Measurements from ENCODE around the gene IP6K1.
"Not testable (repeated sequence)": the region's sequence is repeated elsewhere in the genome, so short reads cannot be mapped to it uniquely, and the experiment has no call there.

IP6K1 gene

GRCh38 chr3:49763981-49764380 is 22.4 kb downstream of the IP6K1 start:
- DNase-seq (ENCODE audit: low read depth): no peak

DNA sequence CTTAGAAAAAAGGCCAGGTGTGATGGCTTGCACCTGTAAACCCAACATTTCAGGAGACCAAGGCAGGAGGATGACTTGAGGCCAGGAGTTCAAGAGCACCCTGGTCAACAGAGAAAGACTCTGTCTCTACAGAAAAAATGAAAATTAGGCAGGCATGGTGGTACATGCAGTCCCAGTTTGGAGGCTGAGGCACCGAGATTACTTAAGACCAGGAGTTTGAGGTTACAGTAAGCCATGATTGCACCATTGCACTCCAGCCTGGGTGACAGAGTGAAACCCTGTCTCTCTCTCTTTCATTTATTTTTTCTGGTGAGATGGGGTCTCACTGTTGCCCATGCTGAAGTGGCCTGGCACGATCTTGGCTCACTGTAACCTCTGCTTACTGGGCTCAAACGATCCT is 24.7 kb downstream of the IP6K1 start:
- DNase-seq (ENCODE audit: low read depth): no peak

DNA sequence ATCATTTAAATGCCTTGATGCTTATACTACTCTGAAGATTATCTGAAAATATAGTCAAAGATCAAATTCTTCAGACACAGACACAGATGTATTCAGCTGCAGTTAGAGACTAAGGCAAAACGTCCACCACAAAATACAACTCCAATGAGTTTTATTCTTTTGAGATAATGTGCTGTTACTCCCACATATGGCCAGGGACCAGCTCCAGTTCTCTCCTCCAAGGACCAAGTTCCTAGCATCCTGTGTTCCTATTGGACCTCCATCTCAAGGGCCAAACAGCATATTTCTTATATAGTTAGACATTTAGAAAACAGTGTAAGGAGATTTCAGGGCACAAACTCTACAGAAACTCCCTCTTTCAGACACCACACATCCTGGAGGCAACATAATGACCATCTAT is 27.1 kb downstream of the IP6K1 start:
- no peak for DNase-seq (ENCODE audit: low read depth)

DNA sequence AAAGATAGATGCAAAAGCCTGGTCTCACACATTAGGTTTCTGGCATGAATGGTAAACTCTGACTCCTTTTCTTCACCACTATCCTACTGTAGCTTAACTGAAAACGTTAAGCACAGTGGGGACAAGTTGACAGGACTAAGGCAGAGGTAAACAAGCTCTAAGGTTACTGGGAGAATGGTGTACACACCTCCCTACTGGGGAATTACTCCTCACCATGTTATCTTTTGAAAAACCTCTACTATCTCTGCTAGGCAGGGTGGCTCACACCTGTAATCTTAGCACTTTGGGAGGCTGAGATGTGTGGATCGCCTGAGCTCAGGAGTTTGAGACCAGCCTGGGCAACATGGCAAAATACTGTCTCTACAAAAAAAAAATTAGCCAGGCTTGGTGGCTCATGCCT is 29.1 kb downstream of the IP6K1 start:
- DNase-seq (ENCODE audit: low read depth): no peak

GRCh38 chr3:49756036-49756435 is 30.3 kb downstream of the IP6K1 start:
- no peak for DNase-seq (ENCODE audit: low read depth)

- DNase-seq (ENCODE audit: low read depth): no peak
Observed at GRCh38 chr3:49754536-49754935, 31.8 kb downstream of the IP6K1 start.

- no peak for DNase-seq (ENCODE audit: low read depth)
Observed at GRCh38 chr3:49751501-49751900, 34.8 kb downstream of the IP6K1 start.

DNA sequence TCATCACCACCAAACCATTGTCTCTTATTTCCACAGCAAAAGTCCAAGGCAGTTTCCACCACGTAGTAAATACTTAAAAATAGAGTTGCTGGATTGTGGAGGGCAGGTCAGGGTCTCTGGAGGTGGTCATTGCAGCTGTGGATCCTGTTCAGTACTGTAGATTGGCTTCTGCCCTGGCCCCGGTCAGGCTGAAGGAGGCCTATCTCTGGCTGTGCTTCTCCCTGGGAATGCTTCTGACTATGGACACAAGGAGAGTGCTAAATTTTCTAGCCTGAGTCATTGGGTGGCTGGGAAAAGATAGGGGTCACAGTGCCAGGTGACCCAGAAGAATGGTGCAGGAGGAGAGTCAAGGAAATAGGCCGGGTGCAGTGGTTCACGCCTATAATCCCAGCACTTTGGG is 36.3 kb downstream of the IP6K1 start:
- DNase-seq (ENCODE audit: low read depth): no peak

DNA sequence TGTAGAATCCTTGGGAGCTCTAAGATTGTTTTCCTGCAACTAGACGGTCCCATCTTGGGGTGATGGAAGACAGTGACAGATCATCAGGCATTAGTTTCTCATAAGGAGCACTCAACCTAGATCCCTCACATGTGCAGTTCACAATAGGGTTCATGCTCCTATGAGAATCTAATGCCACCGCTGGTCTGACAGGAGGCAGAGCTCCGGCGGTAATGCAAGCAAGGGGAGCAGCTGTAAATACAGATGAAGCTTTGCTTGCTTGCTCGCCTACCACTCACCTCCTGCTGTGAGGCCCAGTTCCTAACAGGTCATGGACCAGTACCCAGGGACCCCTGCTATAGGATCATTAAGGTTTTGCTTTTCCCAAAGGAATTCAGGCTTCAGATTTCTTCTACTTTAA is 37.5 kb downstream of the IP6K1 start:
- not testable (repeated sequence) for DNase-seq (ENCODE audit: low read depth)

DNA sequence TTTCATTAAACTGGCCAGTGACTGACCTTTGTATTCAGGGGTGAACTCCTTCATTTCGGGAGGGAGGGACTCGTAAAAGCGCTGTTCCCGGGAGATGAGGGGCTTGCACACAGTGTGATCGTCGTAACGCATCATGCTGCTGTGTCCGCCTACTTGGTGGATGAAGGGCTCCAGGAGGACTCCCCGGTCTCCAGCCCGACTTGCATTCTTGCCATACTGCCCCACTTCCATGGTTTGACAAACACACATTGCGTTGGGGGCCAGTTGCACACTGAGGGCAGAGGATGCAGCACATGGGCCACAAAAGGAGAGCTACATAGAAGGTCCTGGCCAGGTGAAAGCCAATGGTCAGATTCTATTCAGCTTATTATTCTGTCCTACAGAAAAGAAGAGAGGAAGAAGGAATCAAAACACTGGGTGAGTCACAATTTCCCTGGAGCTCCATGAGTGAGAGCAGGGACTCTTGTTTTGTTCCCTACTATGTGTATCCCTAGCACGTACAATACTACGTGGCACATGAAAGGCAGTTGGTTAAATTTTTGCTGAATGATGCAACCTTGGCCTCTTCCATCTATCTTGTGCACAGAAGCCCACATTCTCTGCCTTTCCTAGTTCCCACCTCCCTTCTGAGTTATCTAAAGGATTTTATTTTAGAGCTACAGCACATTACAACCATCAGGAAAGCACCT is 38.4 kb downstream of the IP6K1 start:
- DNase-seq (ENCODE audit: low read depth): no peak

- no peak for DNase-seq (ENCODE audit: low read depth)
Observed at GRCh38 chr3:49745986-49746385, 40.4 kb downstream of the IP6K1 start.

DNA sequence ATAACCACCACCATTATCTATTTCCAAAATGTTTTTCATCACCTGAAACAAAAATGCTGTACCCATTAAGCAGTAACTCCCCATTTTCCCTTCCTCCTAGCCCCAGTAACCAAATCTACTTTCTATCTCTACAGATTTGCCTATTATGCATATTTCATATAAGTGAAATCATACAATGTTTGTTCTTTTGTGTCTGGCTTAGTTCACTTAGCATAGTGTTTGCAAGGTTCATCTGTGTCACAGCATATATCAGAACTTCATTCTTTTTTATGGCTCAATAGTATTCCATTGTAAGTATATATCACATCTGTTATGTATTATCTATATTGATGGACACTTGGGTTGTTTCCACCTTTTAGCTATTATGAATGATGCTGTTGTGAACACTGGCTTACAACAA is 45.9 kb downstream of the IP6K1 start:
- DNase-seq (ENCODE audit: low read depth): no peak

DNA sequence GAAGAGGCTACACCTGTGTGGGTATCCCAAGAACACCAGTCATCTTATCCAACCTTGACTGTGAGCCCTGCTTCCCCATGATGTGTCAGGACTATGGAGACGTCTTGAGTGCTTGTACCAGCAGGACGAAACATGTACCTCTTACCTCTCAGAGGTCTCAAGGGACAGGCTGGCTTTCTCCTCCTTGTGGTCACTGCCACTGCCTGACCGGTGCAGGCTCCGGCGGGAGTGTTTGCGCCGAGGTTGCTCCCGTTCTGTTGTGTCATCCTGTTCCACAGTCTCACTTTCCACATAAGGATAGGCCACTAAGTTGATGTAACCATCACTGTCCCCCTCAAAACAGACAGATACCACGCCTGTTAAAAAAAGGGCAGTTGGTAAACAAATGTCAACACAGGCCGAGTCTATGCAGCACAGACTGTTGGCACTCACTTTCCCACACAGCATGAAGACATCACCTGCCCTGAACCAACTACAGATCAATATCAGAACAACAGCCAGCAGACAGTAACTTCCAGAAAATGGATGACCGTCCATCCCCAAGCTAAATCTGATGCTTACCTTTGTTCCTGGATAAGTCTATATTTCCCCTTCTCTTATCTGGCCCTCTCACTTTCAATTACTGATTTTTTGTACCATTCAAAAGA is 48.2 kb downstream of the IP6K1 start:
- no peak for DNase-seq (ENCODE audit: low read depth)

DNA sequence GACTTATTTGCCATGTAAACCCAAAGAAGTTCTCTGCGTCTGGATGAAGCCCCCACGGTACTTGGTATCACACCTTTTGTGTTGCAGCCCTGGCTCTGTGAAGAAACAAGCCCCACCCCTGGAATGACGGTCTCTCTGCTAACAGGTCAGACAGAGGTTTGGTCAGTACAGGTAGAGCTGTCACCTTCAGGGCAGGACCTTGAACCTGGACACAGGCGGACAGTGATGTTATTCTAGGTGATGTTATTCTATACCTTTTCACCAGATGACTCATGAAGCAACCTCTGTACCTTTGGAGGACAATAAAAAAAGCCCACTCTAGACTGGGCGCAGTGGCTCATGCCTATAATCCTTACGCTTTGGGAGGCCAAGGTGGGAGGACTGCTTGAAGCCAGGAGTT is 51.6 kb downstream of the IP6K1 start:
- DNase-seq (ENCODE audit: low read depth): no peak

DNA sequence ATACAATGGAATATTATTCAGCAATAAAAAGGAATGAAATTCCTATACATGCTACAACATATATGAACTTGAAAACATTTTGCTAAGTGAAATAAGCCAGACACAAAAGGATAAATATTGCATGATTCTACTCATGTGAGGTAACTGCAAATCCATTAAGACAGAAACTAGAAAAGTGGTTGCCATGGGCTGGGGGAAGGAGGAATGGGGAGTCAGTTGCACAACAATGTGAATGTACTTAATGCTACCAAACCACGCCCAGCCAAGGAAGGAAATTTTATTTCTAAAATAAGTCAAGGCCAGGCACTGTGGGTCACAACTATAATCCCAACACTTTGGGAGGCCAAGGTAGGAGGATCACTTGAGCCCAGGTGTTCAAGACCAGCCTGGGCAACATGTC is 52.8 kb downstream of the IP6K1 start:
- no peak for DNase-seq (ENCODE audit: low read depth)

GRCh38 chr3:49732597-49732996 is 53.7 kb downstream of the IP6K1 start:
- no peak for DNase-seq (ENCODE audit: low read depth)

DNA sequence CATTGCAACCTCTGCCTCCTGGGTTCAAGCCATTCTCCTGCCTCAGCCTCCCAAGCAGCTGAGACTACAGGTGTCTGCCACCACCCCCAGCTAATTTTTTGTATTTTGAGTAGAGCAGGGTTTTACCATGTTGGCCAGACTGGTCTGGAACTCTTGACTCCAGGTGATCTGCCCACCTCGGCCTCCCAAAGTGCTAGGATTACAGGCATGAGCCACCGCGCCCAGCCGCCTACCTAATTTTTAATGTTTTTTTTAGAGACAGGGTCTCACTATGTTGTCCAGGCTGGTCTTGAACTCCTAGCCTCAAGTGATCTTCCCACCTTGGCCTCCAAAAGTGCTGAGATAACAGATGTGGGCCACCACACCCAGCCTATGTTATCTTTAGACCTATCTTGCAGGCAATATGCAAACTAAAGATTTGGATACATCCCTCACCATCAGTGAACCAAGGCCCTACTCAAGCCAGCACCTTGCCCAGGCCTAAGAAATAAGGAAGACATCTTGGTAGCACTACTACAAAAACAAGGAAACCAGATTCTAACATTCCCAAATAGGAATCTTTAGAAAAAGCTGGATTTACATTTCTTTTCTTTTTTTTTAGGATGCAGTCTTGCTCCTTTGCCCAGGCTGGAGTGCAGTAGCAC is 56.3 kb downstream of the IP6K1 start:
- no peak for DNase-seq (ENCODE audit: low read depth)

DNA sequence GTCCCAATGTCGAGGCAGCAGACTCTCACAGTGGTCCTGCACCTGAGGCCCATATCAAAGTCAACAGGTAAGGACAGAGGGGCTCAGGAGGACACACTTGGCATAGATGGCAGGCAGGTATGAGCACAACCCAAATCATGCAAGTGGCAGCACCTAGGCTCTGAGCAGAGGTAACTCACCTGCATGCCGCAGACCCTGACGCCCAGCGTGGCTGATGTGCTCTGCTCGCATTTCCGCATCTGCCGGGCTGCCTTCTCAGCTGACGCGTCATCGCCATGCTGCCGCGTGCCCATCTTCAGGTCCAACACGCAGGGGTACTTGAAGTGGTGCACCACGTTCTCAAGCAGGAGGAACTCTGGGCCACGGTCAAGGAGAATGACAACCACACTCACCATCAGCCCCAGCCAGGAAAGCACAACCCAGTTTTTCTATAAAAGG is 58.4 kb downstream of the IP6K1 start:
- no peak for DNase-seq (ENCODE audit: low read depth)

GRCh38 chr3:49727154-49727923 is 59.0 kb downstream of the IP6K1 start:
- DNase-seq (ENCODE audit: low read depth): no peak

- DNase-seq (ENCODE audit: low read depth): no peak
Observed at GRCh38 chr3:49725906-49726681, 60.2 kb downstream of the IP6K1 start.

- no peak for DNase-seq (ENCODE audit: low read depth)
Observed at GRCh38 chr3:49724586-49724985, 61.8 kb downstream of the IP6K1 start.

Measured in stimulated activated CD8-positive, alpha-beta memory T cell treated with anti-CD3 and anti-CD28 coated beads, Interleukin-7, amount 100 ng/mL, for 24 hours (primary cell).